GM18951 (cell line): Measurements from ENCODE around the gene MKI67.

Experiments
- POLR2A ChIP-seq: IDR thresholded peaks from 4 replicates; pipeline ENCODE4 v1.6.1; 2011; ENCODE audit warnings: mild to moderate bottlenecking; ENCODE audit not compliant: insufficient read length, insufficient read depth; ENCODE audit errors: extremely low read depth
- in situ Hi-C: fragments of 300-500 bp; cut with MboI; formaldehyde crosslinking; loops from one replicate; pipeline ENCODE4 v1.12.0; 2022; ENCODE audit warnings: low sequenced_read_pairs, mixed read lengths, inconsistent platforms; ENCODE audit not compliant: unreplicated experiment

The MKI67 gene

DNA sequence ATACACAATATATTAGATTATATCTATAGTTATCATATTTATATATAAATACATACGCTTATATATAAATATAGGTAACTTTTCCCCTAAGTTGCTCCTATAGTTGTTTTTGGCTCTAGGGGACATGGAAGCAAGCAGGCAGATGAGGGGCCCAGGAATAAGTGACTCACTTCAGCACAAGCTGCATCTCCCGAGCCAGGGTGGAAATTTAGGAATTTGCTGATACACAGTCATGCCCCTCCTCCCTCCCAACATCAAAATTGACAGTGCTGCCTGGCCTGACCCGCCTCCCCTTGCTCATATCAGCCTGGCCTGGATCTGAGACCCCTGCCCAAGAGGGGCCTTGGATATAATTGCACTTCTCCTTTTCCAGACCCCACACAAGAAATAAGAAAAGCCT is 33.8 kb downstream of the MKI67 start:
- TF ChIP-seq POLR2A: no peak
- in situ Hi-C loops: no loop called here

DNA sequence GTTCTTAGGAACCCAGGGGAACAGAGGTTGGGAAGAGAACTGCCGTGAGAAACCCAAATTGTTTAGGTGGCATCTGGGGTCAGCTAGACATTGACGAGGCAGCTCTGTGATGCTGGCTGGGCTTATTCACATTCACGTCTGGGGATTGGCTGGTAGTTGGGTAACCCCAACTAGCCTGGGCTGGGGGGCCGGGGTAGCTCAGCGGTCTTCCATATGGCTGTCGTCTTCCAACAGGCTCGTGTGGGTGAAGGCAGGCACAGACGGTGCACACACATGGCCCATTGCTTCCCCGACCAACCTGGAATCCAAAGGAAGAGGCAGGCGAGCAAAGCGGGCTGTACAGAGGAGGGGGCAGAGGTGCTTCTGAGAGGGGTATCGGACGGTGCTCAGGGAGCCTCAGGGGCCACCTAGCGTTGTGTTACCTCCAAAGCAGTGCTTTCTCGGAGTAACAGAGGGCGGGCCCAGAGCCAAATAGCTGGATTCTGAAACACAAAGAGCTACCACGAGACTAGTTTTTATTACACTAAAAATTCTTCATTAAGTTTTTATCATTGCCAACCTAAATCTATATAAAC is 34.5 kb downstream of the MKI67 start:
- TF ChIP-seq POLR2A: no peak
- in situ Hi-C loops: no loop called here

DNA sequence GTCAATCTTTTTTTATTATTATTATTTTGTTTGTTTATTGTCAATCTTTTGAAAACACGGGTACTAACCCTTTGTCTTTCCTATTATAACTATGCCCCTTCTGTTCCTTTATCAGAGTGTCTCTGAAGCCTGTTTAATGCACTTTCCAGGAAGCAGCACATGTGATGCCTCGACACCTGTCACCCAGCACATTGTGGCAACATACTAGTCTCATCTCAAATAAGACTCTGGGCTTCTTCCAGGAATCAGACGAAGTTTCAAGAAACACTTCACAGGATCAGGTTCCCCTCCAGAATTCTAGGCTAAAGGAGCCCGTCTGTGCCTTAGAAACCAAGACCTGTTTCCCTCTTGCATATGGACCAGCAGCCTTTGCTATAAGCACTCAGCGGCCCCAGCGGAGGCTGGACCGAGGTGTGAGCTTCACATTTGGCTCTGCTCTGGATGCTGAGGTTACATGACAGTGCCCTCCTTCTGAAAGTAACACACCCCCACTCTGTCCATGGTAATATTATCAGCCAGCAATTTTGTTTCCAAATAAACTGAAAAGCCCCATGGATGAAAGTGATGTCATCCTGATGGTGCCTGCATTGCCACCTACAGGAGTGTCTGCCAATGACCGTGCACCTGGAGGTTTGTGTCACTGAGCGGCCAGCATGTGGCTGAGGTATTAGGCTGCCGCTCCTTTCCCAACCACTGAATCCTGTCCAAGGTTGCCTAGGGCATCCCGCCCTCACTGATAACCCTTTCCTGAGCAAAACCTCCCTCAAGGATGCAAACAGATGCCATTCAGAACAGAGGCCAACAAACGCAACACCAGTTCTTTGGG is 38.1 kb downstream of the MKI67 start:
- in situ Hi-C loops: no loop called here
- no peak for TF ChIP-seq POLR2A

GRCh38 chr10:128087146-128087883 is 38.9 kb downstream of the MKI67 start:
- no peak for TF ChIP-seq POLR2A
- in situ Hi-C loops: no loop called here

- in situ Hi-C loops: no loop called here
- no peak for TF ChIP-seq POLR2A
These were observed 40.0 kb downstream of the MKI67 start for GRCh38 chr10:128086003-128086863.

- in situ Hi-C loops: no loop called here
- no peak for TF ChIP-seq POLR2A
These were observed 41.2 kb downstream of the MKI67 start for GRCh38 chr10:128084991-128085390.

GRCh38 chr10:128084364-128084763 is 41.9 kb downstream of the MKI67 start:
- TF ChIP-seq POLR2A: no peak
- in situ Hi-C loops: no loop called here

DNA sequence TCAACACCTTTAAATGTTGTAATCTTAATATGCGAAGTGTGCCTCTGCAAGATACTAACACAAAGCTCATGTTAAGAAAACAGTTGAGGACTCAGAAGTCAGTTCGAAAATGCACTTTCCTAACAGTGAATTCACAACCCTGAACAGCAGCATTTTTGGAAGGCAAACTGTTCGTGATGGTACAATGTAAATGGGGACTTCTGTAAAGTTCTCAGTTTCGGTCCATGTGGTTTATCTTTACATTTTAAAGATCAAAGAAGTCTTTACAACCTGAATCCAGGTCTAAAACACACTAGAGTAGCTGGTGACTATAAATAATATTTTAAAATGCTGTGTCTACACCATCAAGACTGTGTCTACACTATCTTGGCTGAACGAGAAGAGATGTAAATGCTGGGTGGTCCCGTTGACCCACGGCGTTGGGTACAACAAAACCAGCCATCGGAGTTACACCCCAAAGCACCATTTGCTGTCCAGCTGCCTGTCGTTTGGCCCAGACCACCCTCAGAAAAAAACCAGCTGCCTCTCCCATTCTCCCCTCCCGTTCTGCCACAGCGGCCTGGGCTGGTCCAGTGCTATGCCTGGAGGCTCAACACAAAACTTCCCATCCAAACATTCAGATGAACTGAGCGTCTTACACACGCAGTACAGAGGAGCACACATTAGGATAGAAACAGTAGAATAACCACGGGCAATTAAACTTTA is 42.9 kb downstream of the MKI67 start:
- in situ Hi-C loops: no loop called here
- no peak for TF ChIP-seq POLR2A

DNA sequence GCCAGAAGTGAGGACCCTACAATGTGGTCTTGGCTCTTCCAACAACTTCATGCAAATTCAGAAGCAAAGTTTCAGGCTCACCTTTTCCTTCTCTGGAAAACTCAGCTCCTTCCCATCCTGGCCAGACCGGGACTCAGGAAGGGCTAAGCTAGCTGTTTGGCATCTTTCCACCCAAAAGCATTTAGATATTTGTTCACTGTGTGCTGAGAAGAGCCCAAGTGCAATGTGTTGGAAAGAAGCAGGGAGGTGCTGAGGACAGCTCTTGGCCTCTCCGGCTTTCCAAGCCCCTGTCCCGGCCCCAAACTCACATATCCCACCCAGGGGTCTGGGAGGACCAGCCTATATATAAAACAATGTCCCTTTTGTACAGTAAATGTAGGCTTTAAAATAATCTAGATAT is 44.5 kb downstream of the MKI67 start:
- TF ChIP-seq POLR2A: no peak
- in situ Hi-C loops: no loop called here

- no peak for TF ChIP-seq POLR2A
- in situ Hi-C loops: no loop called here
These were observed 45.0 kb downstream of the MKI67 start for GRCh38 chr10:128081222-128081621.

DNA sequence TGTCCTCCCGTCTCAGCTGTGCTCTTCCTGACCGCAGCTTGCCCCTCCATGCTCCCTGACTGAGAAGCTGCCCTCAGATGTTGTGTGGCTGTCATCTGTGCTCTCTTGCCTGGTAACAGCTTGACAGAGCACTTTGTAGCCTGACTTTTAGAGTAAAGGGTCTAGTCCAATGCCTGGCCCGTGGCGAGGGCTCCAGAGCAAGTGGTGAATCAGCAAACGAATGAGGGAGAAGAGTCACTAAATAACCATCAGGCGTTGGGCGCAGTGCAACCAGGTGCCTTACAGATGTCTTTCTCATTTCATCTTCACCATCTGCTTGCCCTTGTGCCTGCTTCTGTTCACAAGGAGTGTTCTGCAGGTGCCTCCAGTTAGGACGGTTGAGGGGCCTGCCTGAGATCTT is 45.6 kb downstream of the MKI67 start:
- TF ChIP-seq POLR2A: no peak
- in situ Hi-C loops: no loop called here

DNA sequence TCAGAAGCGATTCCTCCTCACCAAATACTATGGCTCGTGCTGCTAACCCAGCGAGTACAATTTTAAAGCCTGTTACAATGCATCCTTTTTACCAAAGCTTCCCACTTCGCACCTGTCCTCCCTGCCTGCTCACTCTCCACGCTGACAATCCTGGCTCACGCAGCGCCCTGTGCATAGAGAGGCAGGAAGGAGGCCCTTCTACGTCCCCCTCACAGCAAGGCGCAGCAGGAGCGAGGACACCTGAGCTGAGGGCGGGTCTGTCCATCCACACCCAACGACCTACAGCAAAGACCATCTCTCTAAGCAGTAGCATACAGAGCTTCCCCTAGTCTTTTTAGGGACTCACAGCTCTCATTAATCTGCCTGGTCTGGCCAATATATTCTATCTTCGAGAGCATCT is 46.0 kb downstream of the MKI67 start:
- in situ Hi-C loops: no loop called here
- TF ChIP-seq POLR2A: no peak
